GM18499 (cell line): ENCODE data around the gene ZBTB39.
"Not testable (repeated sequence)": the region's sequence is repeated elsewhere in the genome, so short reads cannot be mapped to it uniquely, and the experiment has no call there.

ENCODE experiments used
- ATAC-seq: cut with Tn5 transposase; IDR thresholded peaks from one replicate; pipeline ENCODE4 v1.9.1; 2021; ENCODE audit warnings: moderate number of reproducible peaks; ENCODE audit not compliant: insufficient read depth, unreplicated experiment

Gene ZBTB39

GRCh38 chr12:56983386-56983785 is 23.0 kb downstream of the ZBTB39 start:
- no peak for ATAC-seq

- not testable (repeated sequence) for ATAC-seq
These were observed 23.6 kb downstream of the ZBTB39 start for GRCh38 chr12:56982578-56983236.

GRCh38 chr12:56980941-56981530 is 25.3 kb downstream of the ZBTB39 start:
- ATAC-seq = no peak

- no peak for ATAC-seq
These were observed 26.1 kb downstream of the ZBTB39 start for GRCh38 chr12:56980268-56980667.

GRCh38 chr12:56979628-56980027 is 26.7 kb downstream of the ZBTB39 start:
- ATAC-seq = no peak

DNA sequence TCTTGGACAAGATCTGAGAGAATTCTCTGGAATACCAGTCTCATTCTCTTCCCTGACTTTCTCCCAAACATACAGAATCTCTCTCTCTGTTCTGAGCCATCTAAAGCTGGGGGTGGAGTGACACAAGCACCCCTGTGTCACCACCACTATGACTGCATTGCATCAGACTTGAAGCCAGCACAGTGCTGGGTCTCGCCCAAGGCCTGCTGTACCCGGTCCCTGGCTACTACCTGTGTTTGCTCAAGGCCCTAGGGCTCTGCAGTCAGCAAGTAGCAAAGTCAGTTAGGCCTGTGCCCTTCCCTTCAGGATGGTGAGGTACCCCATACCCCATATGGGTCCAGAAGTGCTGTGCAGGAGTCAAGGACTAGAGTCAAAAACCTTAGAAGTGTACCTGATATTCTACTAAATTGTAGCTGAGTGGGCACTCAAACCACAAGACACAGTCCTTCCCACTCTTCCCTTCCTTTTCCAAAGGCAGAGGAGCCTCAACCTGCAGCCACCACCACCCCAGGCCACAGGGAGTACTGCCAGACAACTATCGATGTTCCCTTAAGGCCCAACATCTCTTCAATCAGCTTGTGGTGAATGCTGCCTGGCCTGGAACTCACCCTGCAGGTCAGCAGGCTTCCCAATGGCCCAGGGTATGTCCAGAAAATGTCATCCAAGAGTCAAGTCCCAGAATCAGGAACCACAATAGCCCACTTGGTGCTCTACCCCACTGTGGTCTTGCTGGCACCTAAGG is 27.8 kb downstream of the ZBTB39 start:
- no peak for ATAC-seq

DNA sequence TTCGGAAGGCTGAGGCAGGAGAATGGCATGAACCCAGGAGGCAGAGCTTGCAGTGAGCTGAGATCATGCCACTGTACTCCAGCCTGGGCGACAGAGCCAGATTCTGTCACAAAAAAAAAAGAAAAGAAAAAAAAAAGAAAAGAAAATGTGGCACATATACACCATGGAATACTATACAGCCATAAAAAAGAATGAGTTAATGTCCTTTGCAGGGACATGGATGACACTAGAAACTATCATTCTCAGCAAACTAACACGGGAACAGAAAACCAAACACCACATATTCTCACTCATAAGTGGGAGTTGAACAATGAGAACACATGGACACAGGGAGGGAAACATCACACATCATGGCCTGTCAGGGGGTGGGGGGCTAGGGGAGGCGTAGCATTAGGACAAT is 29.0 kb downstream of the ZBTB39 start:
- ATAC-seq = not testable (repeated sequence)

- ATAC-seq = not testable (repeated sequence)
These were observed 32.1 kb downstream of the ZBTB39 start for GRCh38 chr12:56974224-56974623.

- ATAC-seq = not testable (repeated sequence)
These were observed 37.4 kb downstream of the ZBTB39 start for GRCh38 chr12:56968910-56969309.

GRCh38 chr12:56965997-56966642 is 40.2 kb downstream of the ZBTB39 start:
- not testable (repeated sequence) for ATAC-seq

DNA sequence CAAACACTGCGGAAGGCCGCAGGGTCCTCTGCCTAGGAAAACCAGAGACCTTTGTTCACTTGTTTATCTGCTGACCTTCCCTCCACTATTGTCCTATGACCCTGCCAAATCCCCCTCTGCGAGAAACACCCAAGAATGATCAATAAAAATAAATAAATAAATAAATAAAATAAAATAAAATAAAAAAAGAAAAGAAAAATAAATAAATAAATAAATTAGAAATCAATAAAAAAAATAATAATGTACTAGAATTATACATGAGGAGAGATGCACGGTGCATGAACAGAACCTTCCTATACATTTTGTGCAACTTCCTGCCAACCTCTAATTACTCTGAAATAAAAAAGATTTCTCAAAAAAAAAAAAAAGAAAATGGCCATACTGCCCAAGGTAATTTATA is 41.2 kb downstream of the ZBTB39 start:
- ATAC-seq = not testable (repeated sequence)

DNA sequence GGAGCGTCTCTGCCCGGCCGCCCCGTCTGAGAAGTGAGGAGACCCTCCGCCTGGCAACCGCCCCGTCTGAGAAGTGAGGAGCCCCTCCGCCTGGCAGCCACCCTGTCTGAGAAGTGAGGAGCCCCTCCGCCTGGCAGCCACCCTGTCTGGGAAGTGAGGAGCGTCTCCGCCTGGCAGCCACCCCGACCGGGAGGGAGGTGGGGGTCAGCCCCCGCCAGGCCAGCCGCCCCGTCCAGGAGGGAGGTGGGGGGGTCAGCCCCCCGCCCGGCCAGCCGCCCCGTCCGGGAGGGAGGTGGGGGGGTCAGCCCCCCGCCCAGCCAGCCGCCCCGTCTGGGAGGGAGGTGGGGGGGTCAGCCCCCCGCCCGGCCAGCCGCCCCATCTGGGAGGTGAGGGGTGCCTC is 42.8 kb downstream of the ZBTB39 start:
- ATAC-seq = not testable (repeated sequence)

GRCh38 chr12:56962247-56962646 is 44.1 kb downstream of the ZBTB39 start:
- not testable (repeated sequence) for ATAC-seq

DNA sequence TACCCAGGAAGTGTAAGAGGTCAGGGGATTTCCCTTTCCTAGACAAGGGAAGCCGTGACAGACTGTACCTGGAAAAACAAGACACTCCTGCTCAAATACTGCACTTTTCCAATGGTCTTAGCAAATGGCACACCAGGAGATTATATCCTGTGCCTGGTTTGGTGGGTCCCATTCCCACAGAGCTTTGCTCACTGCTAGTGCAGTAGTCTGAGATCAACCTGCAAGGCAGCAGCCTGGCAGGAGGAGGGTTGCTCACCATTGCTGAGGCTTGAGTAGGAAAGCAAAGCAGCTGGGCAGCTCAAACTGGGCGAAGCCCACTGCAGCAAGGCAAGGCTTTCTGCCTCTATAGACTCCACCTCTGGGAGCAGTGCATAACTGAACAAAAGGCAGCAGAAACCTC is 47.9 kb downstream of the ZBTB39 start:
- no peak for ATAC-seq

- no peak for ATAC-seq
These were observed 48.9 kb downstream of the ZBTB39 start, which contains the start of gene RDH16 for GRCh38 chr12:56957229-56958052. RDH16 (minus strand) TSS chr12:56957608; CDS start chr12:56957462, 146 bp downstream.

DNA sequence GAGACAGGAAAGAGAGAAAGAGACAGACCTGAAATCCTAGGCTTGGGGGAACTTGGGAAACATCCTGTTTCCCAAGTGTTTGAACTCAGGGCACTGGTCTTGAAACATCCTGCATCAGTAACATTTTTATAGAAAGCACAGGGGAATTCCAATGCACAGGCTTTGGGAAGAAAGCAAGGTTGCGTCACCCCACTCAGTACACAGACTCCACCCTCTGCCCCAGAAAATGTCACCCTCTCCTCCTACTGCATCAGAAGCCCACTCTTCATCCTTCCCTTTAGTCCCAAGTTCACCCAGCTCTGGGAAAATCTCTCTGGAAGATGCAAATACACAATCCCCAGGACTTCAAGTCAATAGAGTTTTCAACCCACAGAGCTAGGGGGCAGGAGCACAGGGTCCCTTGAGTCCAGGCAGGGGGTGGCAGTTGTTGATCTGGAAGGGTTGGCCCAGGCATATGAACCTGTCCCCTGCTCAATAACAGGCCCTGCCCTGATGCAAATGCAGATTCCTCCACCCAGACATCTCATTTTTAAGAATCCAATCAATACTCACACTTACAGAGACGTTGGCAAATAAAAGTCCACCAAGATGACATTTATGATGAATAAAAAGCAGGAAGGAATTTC is 50.6 kb downstream of the ZBTB39 start:
- no peak for ATAC-seq

DNA sequence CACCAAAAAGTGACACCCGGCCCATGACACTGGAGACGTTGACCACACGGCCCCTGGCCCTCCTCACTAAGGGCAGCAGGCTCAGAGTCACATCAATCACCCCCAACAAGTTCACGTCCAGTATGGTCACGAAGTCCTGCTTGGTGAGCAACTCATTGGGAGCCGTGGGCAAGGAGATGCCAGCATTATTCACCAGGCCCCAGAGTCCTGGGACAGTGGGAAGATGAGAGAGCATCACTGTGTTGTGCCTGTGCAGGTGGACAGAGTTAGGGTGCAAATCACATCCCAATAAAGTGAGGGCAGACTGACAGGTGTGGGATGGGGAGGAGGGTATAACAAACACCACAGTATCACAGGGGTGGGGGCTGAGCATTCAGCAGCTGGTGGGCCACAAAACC is 51.4 kb downstream of the ZBTB39 start:
- no peak for ATAC-seq

GRCh38 chr12:56954057-56954957 is 52.0 kb downstream of the ZBTB39 start:
- ATAC-seq = no peak

GRCh38 chr12:56953314-56953713 is 53.0 kb downstream of the ZBTB39 start:
- ATAC-seq = no peak
